GF-D8 (cell line): ENCODE data around the gene TXNDC16.
"Not testable (repeated sequence)": the region's sequence is repeated elsewhere in the genome, so short reads cannot be mapped to it uniquely, and the experiment has no call there.

Experiments used
- DNase-seq: peaks from one replicate; lab custom pipeline; 2025; lab: John Stamatoyannopoulos, UW

TXNDC16 gene, protein sequence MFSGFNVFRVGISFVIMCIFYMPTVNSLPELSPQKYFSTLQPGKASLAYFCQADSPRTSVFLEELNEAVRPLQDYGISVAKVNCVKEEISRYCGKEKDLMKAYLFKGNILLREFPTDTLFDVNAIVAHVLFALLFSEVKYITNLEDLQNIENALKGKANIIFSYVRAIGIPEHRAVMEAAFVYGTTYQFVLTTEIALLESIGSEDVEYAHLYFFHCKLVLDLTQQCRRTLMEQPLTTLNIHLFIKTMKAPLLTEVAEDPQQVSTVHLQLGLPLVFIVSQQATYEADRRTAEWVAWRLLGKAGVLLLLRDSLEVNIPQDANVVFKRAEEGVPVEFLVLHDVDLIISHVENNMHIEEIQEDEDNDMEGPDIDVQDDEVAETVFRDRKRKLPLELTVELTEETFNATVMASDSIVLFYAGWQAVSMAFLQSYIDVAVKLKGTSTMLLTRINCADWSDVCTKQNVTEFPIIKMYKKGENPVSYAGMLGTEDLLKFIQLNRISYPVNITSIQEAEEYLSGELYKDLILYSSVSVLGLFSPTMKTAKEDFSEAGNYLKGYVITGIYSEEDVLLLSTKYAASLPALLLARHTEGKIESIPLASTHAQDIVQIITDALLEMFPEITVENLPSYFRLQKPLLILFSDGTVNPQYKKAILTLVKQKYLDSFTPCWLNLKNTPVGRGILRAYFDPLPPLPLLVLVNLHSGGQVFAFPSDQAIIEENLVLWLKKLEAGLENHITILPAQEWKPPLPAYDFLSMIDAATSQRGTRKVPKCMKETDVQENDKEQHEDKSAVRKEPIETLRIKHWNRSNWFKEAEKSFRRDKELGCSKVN

GRCh38 chr14:52552063-52552988 lies at the start of gene TXNDC16, which contains the start of gene GPR137C:
Gene TXNDC16, minus strand, starts transcription at chr14:52552505. Its CDS starts 8,948 bp downstream, at chr14:52543557.
Gene GPR137C, plus strand, starts transcription at chr14:52552836. Its CDS starts 312 bp downstream, at chr14:52553148.
- peak; percentile 96 for DNase-seq

DNA sequence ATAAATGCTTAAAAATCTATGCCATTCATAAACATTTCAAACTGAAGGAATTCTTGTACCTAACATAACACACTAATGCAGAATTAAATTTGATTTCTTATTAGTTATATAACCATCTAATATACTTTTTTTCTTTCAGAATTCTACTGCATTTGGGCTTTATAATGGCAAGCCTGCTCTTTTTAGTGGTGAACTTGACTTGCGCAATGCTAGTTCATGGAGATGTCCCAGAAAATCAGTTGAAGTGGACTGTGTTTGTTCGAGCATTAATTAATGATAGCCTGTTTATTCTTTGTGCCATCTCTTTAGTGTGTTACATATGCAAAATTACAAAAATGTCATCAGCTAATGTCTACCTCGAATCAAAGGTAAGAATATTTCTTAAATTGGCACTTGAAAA lies 47.7 kb upstream of the TXNDC16 start:
- no peak for DNase-seq

GRCh38 chr14:52598568-52598967 lies 46.3 kb upstream of the TXNDC16 start:
- no peak for DNase-seq

GRCh38 chr14:52596861-52597260 lies 44.6 kb upstream of the TXNDC16 start:
- no peak for DNase-seq

- DNase-seq: no peak
Observed at GRCh38 chr14:52596320-52596719, 44.0 kb upstream of the TXNDC16 start.

DNA sequence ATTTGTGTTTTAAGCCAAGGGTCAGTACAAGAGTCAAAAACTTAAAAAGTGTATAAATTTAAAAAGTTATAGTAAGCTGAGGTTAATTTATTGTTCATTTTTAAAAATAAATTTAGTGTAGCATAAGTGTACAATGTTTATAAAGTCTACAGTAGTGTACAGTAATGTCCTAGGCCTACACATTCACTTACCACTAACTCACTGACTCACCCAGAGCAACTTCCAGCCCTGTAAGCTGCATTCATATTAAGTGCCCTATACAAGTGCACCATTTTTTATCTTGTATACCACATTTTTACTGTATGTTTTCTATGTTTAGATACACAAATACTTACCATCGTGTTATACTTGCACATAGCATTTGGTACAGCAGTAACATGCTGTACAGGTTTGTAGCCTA lies 38.0 kb upstream of the TXNDC16 start:
- no peak for DNase-seq

GRCh38 chr14:52589646-52590045 lies 37.3 kb upstream of the TXNDC16 start:
- DNase-seq: no peak

- DNase-seq: no peak
Observed at GRCh38 chr14:52583544-52583943, 31.2 kb upstream of the TXNDC16 start.

DNA sequence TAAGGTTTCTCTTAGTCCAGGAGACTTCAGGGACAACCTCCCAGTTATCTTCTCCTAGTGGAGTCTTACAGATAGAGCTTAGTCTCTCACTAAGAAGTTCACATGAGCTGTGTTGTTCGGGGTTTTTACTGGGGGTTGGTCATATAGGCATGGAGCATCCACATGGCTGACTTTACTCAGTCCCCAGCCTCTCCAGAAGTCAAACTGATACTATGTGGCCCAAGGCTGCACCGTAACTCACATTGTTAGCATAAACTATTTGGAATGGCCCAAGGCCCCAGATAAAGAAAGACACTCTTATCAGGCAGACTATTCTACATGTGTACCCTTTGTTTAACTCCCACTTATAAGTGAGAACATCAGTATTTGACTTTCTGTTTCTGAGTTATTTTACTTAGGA lies 23.6 kb upstream of the TXNDC16 start:
- no peak for DNase-seq

DNA sequence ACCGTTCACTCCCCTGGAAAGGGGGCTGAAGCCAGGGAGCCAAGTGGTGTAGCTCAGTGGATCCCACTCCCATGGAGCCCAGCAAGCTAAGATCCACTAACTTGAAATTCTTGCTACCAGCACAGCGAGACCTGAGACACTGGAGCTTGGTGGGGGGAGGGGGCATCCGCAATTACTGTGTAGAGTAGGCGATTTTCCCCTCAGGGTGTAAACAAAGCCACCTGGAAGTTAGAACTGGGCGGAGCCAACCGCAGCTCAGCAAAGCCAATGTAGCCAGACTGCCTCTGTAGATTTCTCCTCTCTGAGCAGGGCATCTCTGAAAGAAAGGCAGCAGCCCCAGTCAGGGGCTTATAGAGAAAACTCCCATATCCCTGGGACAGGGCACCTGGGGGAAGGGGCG lies 16.1 kb upstream of the TXNDC16 start:
- DNase-seq: not testable (repeated sequence)

DNA sequence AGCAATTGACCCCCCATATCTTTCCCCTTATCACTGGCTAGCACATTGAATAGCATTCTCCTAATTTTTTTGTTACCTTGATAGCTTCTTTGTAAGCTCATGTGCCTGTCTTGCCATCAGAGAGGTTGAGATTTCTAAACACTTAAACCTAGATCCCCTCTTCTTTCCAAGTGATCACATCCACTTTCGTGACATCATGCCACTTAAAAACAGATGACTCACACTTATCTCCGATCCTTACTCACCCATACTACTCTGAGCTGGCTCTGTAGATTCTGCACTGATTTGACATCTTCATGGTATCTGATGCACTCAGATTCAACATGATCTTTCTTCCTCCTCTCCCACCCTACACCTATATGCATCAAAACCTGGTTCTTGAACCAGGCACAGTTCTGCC lies 10.8 kb upstream of the TXNDC16 start:
- no peak for DNase-seq

GRCh38 chr14:52558688-52559087 lies 6.4 kb upstream of the TXNDC16 start:
- no peak for DNase-seq

DNA sequence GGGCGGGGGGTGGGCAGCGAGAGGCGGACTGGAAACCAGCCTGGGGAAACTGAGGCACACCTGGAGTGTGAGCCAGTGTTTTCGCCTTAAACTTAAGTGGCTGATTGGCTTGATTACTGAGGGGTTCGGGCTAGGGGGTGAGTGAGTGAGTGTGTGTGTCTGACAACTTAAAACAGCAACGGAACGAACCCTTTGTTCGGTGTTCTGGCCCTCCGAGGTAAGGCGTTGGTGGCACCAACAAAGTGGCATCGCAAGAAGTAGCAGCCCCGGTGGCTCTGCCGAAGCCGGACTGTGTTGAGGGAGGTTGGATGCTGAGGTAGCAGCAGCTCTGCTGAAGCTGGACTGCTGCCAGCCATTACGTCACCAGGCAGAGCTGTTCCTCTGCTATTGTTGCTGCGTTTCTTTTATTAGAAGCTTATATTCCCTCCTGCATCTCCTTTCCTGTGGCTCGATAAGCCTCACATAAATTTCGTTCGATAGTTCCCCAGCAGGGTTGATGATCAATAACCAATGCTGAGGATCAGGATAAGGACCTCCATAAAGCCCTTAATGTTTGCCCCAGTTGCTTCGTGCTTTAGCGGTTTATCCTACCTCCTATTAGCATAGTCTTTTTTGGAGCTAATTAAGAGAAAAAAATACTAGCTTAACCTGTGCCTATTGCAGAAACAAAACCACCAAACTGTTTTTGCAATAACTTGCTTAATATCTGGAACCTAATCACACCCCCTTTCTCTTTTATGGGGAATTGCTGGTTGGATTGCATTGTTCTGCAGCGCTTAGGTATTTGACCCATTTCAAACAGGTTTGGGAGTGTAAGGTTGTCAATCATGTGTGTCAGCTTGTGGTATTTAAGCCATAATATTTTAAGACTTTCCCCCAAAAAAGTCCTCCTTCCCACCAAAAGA lies 1.6 kb upstream of the TXNDC16 start:
- peak; percentile 13 for DNase-seq

DNA sequence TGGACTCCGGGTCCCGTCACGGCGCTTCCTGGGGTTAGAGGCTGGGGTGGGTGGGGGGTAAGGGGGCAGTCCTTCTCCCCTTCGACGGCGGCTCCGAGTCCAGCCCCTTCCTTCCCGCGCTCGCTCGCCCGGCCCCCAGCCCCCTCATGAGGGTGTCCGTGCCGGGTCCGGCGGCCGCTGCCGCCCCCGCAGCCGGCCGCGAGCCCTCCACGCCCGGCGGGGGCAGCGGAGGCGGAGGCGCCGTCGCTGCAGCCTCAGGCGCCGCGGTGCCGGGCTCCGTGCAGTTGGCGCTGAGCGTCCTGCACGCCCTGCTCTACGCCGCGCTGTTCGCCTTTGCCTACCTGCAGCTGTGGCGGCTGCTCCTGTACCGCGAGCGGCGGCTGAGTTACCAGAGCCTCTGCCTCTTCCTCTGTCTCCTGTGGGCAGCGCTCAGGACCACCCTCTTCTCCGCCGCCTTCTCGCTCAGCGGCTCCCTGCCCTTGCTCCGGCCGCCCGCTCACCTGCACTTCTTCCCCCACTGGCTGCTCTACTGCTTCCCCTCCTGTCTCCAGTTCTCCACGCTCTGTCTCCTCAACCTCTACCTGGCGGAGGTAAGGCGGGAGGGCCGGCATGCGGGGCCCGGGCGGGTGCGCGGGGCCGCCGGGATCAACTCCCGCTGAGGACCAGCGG lies 831 bp upstream of the TXNDC16 start:
- DNase-seq: no peak

DNA sequence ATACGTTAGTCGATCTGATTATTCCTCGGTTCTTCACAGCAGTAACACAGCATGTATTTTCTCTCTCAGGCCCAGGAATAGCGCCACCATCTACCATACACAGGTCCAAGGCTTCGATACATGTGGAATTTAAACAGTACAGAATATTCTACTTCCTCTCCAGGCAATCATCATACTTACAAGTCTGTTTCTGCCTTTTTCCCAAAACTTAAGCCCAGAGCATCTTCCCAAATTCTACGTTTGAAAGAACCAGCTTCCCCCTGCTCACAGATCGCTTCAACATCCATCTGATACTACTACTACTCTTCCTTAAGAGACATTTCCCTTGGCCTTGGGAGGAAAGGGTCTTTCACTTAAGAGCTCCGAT lies 626 bp downstream of the TXNDC16 start:
- DNase-seq: peak; percentile 44

DNA sequence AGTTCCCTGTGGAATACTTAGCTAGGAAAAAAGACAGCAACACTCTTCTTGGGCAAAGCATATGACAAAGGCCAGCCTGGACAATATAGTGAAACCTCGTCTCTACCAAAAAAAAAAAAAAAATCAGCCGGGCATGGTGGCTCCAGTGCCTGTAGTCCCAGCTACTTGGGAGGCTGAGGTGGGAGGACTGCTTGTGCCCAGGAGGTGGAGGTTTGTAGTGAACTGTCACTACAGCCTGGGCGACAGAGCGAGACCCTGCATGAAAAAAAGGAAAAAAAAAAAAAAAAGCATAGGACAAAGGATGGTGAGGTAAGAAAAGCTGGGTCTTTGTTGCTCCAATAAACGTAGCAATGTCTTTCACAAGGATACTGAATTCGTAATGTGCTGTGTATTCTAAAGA lies 1.1 kb downstream of the TXNDC16 start:
- no peak for DNase-seq

GRCh38 chr14:52550661-52551060 lies 1.6 kb downstream of the TXNDC16 start:
- no peak for DNase-seq

- no peak for DNase-seq
Observed at GRCh38 chr14:52547526-52547925, 4.8 kb downstream of the TXNDC16 start.

DNA sequence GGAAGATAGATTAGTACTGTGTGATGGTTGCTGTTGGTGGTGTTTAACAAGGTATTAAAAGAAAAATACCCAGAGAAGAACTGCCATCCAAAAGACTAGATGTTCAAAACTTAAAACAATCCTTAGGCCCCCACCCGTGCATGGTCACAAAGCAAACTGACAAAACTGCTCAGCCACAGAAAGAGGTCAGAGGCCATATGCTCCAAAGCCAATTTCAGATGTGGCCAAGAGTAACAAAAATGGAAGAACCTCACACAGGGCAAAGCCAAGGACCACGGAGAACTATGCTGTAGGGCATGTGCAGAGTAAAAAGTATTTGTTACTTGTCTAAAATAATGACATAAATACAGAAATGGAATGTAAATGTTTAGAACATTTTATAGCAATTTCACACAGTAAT lies 5.3 kb downstream of the TXNDC16 start:
- DNase-seq: no peak

DNA sequence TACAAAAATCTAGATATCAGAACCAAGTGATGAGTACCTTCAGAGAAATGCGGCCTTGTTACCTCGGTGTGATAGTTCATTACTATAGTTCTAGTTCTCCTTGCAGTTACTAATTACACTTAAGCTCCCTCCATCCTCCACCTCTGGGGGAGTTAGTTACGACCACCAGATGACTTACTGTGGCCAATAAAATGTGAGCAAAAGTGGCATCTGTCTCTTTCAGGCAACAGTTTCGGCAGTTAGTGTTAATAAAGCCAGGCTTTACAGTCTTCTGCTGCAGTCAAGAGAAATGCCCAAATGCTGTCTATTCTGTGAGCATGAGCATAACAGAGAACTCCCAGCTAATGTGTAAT lies 6.0 kb downstream of the TXNDC16 start:
- no peak for DNase-seq
